GM12873 (cell line): ENCODE results near the gene FAM234B.

Source experiments
- CTCF ChIP-seq: IDR thresholded peaks from 2 replicates; pipeline ENCODE4 v1.5.1; 2012; ENCODE audit warnings: low read depth, mild to moderate bottlenecking, moderate library complexity, low read length, control low read depth; ENCODE audit not compliant: insufficient read depth; ENCODE audit errors: missing control alignments

FAM234B gene

GRCh38 chr12:13116259-13116658 is 72.1 kb downstream of the FAM234B start:
- no peak for TF ChIP-seq CTCF

- TF ChIP-seq CTCF = no peak
Measured at GRCh38 chr12:13117029-13117428, 72.8 kb downstream of the FAM234B start.

GRCh38 chr12:13119826-13120225 is 75.6 kb downstream of the FAM234B start:
- no peak for TF ChIP-seq CTCF

- TF ChIP-seq CTCF = no peak
Measured at GRCh38 chr12:13120413-13120812, 76.2 kb downstream of the FAM234B start.

GRCh38 chr12:13121568-13121967 is 77.4 kb downstream of the FAM234B start:
- no peak for TF ChIP-seq CTCF

- no peak for TF ChIP-seq CTCF
Measured at GRCh38 chr12:13124656-13125505, 80.7 kb downstream of the FAM234B start.

GRCh38 chr12:13125996-13126395 is 81.8 kb downstream of the FAM234B start:
- TF ChIP-seq CTCF = no peak

- no peak for TF ChIP-seq CTCF
Measured at GRCh38 chr12:13126494-13126893, 82.3 kb downstream of the FAM234B start.
